HG02943 (cell line): ENCODE data around the gene CDK2.
"Not testable (repeated sequence)": the region's sequence is repeated elsewhere in the genome, so short reads cannot be mapped to it uniquely, and the experiment has no call there.

Experiments used
- ATAC-seq: cut with Tn5 transposase; IDR thresholded peaks from one replicate; pipeline ENCODE4 v1.9.1; 2021; ENCODE audit warnings: mild to moderate bottlenecking, low read depth, moderate library complexity; ENCODE audit not compliant: unreplicated experiment

Gene CDK2

DNA sequence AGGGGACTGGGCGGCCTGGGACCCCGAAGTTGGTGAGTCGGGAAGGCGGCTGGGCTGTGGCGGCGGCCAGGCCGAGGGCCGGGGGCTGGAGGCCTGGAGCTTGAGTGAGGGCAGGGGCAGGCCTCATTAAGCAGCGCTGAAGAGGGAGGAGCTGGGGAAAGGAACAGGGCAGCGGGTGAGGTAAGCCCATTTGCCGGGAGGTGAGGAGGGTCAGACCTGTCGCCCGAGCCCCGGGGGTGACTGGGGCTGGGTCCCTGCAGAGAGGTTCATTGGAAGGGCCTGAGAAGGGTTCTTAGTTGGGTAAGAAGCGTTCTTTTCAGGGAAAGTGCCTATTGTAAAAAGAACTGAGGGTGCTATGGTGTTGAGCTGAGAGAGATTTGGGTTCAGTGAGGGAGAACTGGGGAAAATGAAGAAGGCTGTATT is 7.7 kb downstream of the CDK2 start:
- ATAC-seq: peak; percentile 13

DNA sequence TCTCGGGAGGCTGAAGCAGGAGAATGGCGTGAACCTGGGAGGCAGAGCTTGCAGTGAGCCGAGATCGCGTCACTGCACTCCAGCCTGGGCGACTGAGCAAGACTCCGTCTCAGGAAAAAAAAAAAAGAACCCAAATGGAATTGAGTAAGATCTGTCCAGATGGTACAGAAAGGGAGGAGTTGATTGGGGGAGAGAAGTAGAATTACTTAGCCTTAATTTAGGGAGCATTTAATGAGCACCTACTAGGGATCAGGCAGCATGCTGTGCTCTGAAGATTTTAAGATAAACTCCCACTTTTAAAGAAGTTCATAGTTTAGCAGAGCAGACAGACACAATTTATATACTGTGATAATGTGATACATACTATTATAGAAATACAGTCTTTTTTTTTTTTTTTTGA is 11.8 kb downstream of the CDK2 start:
- ATAC-seq: no peak

DNA sequence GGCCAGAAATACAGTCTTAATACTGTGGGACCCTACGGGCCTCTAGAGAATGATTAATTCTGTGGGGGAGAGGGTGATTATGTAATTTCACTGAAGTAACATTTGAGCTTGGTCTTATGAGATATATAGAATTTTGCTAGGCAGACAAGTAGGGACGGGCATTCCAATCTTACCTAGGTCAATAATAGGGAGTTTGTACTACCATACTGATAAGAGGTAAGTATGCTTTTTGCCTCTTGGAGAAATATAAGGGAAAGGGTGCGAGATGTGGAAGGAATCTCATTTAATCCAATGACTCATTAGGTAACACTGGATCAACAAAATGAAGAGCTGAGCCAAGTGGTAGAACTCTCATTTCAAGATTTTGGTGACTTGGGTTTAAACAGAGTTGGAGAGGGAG is 12.4 kb downstream of the CDK2 start:
- no peak for ATAC-seq

DNA sequence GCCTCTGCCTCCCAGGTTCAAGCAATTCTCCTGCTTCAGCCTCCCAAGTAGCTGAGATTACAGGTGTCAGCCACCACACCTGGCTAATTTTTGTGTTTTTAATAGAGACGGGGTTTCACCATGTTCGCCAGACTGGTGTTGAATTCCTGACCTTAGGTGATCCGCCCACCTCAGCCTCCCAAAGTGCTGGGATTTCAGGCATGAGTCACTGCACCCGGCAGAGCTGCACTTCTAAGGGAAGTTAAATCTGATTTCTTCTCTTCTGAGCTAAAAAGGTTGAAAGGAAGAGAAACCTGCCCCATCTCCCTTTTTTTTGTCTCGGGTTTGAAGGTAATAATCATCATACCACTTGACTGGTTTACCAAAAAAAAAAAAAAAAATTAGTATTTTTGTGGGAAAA is 15.3 kb downstream of the CDK2 start:
- not testable (repeated sequence) for ATAC-seq

DNA sequence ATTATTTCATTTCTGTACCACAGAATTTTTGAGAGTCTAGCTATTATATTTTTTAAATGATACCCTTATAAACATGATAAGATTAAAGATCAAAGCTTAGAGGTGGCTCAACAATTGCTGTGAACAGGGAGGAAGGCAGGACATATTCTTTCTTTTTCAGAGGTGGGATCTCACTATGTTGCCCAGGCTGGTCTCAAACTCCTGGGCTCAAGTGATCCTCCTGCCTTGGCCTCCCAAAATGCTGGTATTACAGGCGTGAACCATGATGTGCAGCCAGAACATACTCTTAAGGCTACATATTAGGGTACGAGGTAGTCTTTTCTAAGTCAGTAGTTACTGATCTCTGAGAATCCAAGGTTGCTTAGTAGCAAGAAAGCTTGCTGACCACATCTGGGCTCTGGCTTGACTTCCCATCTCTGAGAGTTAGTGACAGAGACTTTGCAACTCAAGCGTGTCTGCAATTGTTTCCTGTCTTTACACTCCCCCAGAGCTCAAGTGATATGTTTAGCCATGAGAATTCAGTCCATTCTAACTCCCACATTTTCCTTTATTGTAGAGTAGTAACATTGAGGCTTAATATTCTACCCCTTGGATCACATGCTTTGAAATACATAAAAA is 15.8 kb downstream of the CDK2 start:
- ATAC-seq: no peak

DNA sequence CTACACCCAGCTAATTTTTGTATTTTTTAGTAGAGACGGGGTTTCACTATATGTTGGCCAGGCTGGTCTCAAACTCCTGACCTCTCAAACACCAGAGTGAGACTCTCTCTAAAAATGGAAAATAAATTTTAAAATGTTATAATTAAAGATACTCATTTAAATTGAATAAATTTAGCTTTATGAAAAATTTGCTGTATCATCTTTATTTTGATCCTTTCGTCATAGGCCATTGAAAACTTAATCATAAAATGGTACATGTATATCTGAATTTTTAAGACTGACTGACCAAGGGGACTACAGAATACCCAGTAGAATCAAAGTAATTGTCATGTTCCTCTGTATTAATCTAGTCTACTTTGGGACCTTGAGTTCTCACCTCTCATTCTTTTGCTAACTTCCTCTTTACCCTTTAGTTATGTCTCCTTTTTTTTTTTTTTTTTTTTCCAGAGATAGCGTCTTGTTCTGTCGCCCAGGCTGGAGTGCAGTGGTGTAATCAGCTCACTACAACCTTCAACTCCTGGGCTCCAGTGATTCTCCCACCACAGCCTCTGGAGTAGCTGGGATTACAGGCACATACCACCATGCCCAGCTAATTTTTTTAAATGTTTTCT is 16.7 kb downstream of the CDK2 start:
- ATAC-seq: no peak

DNA sequence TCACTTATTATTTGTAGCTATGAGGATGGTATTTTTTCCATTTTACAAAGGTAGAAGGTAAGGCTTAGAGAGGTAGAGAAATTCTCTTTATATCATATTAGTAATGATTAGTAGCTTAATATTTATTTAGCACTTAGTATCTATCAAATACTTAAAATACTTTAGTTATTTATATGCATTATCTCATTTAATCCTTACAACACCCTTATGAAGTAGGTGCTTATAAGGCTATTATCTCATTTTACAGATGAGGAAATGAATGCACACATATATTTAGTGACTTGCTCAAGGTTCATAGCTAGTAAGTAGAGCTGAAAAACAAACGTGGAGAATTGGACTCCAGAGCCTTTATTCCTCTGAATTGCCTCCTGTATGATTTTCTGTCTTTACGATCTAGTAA is 18.2 kb downstream of the CDK2 start:
- ATAC-seq: no peak

DNA sequence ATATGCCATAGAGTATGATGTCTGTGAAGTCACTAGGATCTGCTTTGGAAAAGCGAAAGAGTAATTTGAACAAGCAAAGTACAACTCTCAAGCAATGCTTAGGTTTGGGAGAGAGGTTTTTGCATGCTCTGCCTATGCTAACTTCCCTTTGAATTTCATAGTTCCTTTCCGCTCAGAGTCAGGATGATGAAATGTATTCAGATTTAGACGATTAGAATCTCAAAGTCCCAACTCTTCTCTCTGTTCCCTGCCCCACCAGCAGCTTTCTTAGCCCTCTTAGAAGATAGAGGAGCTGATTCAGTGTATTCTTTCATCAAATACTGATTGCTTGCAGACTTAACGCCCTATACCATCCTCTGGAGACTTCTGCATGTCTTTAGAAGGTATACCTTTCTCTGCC is 18.7 kb downstream of the CDK2 start:
- ATAC-seq: no peak

DNA sequence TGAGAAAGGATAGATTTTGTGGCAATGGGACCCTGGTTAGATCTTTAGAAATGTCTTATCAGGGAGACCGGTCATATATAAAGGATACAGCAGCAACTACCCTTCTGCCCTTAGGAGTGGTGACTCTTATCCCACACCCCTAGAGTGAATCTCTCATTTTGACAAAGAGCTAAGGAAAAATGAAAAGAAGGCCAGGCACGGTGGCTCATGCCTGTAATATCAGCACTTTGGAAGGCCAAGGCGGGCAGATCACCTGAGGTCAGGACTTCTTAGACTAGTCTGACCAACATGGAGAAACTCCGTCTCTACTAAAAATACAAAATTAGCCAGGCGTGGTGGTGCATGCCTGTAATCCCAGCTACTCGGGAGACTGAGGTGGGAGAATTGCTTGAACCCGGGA is 19.3 kb downstream of the CDK2 start:
- ATAC-seq: not testable (repeated sequence)

DNA sequence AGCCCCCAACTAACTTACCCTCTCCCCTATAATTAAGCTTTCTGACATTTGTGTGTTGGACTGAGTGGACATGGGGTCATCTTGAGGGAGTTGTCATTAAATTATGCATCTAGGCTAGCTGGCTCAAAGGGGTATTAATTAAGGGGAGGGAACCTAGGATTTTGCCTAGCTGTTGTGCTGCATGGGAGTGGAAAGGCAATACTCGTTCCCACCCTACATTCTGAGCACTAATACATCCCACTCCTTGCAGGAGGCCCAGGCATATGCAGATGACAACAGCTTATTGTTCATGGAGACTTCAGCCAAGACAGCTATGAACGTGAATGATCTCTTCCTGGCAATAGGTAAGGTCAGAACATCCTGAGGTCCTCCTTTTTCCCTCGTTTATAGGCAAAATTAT is 24.5 kb downstream of the CDK2 start:
- no peak for ATAC-seq

DNA sequence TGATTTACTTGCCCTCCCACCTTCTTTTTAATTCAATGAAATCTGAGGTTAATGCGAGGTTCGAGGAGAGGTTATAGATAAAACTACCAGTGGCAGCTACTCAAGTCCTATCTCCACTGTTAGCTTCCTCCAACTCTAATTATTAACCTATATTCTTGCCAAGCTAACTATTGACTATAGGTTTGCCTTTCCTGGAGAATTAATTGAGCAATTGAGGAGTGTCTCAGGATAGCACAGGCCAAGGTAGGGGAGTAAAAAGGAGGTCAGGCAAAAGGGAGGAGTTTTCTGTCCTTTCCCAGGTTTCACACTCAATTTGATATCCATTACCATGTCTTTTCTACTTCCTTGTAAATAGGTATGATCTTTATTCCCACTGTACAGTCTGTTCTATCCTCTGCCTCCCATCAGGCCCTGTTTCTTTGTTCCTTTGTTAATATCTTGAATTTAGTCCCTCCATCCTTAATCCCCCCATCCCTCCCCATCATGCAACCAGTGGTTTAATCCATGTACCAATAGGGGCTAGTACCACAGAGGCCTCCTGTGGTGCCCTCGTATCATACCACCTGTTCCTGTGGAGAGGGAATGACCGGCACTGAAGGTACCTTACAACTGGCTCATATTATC is 26.7 kb downstream of the CDK2 start:
- no peak for ATAC-seq

DNA sequence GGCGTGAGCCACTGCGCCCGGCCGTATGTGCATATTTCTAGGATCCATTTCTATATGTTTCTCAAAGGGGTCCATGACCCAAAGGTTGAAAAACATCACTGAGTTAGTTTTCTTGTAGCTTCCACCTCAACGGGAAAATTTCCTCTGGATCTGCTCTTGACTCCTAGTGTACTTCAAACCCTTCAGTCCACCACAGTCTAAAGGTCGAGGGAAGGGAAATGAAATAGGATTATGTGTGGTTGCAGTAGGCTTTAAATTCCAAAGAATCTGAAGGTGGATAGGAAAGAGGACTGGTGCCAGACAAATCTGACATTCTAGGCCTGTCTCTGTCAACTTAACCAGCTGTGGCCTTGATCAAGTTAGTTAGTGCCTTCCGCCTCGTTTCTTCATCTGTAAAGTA is 28.7 kb downstream of the CDK2 start:
- ATAC-seq: no peak

DNA sequence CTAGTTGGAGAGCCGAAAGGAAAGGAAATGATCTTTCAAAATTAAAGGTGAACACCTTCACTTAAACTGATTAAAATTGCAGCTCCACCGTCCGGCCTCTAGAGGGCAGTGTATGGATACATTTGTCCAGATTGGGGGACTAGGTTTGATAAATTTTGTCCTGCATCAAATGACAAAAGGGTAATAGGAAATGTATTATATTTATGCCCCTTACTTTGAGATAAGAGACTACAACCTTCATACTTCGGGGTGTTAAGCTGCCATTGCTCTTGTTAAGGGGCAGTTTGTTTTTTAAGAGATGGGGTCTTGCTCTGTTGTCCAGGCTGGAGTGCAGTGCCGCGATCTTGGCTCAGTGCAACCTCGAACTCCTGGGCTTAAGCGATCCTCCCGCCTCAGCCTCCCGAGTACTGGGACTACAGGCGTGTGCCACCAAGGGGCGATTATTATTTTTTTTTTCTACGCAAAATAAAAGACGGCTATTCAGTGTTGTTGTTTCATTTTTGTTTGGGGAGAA is 29.6 kb downstream of the CDK2 start:
- no peak for ATAC-seq

DNA sequence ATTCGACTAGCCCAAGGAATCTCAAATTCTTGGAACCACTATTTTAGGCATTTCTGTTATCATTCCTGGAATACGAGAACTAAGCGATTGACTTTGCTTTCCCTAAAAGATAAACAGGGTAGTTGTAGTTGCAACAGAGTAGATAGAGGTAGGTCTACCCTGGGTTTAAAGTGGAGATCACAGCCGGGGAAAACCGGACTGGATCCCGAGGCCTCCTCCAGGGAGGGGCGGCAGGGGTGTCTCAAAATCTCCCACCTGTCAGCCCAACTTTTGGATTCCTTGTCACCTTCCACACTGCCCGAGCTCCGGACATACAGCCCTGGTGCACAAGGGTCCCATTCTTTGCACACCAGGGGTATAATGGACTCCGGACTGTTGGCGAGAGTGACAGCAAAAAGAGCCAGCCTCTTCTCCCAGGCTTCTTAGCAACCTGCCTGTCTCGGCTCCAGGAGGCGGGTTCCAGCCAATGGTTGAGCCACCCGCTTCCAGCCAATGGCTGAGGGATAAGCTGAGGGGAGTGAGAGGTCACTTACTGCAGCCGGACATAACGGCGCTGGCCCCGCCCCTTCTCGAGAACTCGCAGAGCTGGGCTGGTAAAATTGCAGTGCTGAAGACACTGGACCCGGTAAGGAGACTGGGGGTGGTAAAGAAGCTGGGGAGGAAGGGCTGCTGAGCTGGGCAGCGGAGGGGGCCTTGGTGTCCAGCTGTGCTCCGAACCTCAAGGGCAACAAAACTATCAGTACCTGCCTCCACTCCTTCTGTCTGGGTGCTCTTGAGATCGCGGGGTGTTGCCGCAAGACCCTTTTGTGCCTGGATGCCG is 30.3 kb downstream of the CDK2 start, which contains the start of gene SUOX:
Gene SUOX, plus strand, starts transcription at position 562 of the 820 bp plus-strand sequence. CDS start 4,946 bp downstream, outside the sequence.
- ATAC-seq: peak; percentile 98

DNA sequence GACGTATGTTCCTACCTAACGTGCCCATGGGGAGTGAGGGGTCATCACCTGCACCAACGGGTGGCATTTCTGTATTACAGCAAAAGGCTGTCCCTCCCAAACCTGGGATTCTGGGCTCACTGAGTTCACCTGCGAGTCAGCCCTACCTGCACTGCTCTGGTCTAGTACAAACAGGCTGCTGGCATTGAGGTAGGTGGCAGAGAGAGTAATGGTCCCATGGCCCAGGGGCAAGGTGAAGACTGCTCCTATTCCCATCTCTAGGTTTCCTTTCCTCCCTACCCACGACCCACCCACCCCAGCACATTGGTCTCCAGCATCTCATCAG is 30.9 kb downstream of the CDK2 start:
- peak; percentile 8 for ATAC-seq

DNA sequence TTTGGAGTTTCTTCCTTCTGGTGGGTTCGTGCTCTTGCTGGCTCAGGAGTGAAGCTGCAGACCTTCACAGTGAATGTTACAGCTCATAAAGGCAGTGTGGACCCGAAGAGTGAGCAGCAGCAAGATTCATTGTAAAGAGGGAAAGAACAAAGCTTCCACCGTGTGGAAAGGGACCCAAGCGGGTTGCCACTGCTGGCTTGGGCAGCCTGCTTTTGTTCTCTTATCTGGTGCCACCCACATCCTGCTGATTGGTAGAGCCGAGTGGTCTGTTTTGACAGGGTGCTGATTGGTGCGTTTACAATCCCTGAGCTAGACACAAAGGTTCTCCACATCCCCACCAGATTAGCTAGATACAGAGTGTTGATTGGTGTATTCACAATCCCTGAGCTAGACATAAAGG is 32.9 kb downstream of the CDK2 start:
- not testable (repeated sequence) for ATAC-seq

DNA sequence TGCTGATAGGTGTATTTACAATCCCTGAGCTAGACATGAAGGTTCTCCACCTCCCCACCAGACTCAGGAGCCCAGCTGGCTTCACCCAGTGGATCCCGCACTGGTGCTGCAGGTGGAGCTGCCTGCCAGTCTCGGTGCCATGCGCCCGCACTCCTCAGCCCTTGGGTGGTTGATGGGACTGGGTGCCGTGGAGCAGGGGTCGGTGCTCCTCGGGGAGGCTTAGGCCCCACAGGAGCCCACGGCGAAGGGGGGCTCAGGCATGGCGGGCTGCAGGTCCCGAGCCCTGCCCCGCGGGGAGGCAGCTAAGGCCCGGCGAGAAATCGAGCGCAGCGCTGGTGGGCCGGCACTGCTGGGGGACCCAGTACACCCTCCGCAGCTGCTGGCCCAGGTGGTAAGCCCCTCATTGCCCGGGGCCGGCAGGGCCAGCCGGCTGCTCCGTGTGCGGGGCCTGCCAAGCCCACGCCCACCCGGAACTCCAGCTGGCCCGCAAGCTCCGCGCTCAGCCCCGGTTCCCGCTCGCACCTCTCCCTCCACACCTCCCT is 33.4 kb downstream of the CDK2 start:
- not testable (repeated sequence) for ATAC-seq

DNA sequence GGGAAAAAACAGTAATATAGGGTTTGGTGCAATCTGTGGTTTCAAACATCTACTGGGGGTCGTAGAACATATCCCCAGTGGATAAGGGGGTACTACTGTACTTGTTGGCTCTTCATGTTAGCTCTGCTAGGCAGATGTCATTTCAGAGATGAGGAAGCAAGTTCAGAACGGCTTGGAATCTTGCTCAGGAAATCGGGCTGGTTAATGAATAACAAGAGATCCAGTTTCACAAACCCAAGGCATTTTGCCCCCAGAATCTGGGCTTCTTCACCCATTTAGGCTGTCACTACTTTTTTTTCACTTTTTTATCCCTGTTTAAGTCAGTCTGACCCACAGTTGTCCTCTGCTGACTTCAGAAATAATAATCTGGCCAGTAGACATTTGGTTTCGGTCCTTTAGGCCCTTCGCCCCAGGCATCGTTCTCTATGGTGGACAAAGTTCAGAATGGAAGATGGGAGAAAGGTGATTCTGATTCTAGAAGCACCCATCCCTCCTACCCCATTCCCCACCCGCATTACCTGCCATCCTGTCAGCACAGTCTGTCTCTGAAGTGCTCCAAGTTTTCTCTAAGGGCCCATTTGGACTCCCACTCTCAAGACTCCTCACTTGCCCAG is 35.0 kb downstream of the CDK2 start:
- no peak for ATAC-seq

DNA sequence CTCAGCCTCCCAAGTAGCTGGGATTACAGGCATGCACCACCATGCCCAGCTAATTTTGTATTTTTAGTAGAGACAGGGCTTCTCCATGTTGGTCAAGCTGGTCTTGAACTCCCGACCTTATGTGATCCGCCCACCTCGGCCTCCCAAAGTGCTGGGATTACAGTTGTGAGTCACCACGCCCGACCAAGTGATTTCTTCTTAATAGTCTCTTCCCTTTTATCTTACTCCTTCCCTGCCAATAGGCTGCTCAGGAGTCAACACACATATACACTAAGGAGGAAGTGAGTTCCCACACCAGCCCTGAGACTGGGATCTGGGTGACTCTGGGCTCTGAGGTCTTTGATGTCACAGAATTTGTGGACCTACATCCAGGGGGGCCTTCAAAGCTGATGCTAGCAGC is 36.7 kb downstream of the CDK2 start:
- ATAC-seq: not testable (repeated sequence)

DNA sequence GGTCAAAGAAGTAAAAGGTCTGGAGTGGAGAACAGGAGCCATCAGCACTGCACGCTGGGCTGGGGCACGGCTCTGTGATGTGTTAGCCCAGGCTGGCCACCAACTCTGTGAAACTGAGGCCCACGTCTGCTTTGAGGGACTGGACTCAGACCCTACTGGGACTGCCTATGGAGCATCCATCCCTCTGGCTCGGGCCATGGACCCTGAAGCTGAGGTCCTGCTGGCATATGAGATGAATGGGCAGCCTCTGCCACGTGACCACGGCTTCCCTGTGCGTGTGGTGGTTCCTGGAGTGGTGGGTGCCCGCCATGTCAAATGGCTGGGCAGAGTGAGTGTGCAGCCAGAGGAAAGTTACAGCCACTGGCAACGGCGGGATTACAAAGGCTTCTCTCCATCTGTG is 37.6 kb downstream of the CDK2 start:
- ATAC-seq: no peak
